ENCODE measurements around the gene SIRT1.

The SIRT1 gene

GRCh38 chr10:67878133-67878532 is 6.3 kb upstream of the SIRT1 start:
- no peak for TF ChIP-seq CTCF (IDR thresholded peaks at IDR 0.05; ENCODE audit: insufficient read depth, missing control alignments)
- FAIRE-seq (no peak), DNase-seq (ENCODE audit: insufficient read length, low spot score) (no peak)

GRCh38 chr10:67883710-67884312 is 645 bp upstream of the SIRT1 start:
- FAIRE-seq = no peak
- no peak for DNase-seq (ENCODE audit: insufficient read length, low spot score)
- no peak for TF ChIP-seq CTCF (IDR thresholded peaks at IDR 0.05; ENCODE audit: insufficient read depth, missing control alignments)

- DNase-seq (ENCODE audit: insufficient read length, low spot score) (peak; percentile 24), FAIRE-seq (no peak)
- no peak for TF ChIP-seq CTCF (IDR thresholded peaks at IDR 0.05; ENCODE audit: insufficient read depth, missing control alignments)
Observed at GRCh38 chr10:67884842-67885670, 600 bp downstream of the SIRT1 start.

GRCh38 chr10:67893637-67894036 is 9.2 kb downstream of the SIRT1 start:
- TF ChIP-seq CTCF (IDR thresholded peaks at IDR 0.05; ENCODE audit: insufficient read depth, missing control alignments) = no peak
- DNase-seq (ENCODE audit: insufficient read length, low spot score) (no peak), FAIRE-seq (no peak)

GRCh38 chr10:67903581-67903980 is 19.1 kb downstream of the SIRT1 start:
- TF ChIP-seq CTCF (IDR thresholded peaks at IDR 0.05; ENCODE audit: insufficient read depth, missing control alignments) = no peak
- FAIRE-seq = no peak
- DNase-seq (ENCODE audit: insufficient read length, low spot score) = no peak

- no peak for TF ChIP-seq CTCF (IDR thresholded peaks at IDR 0.05; ENCODE audit: insufficient read depth, missing control alignments)
- FAIRE-seq (no peak), DNase-seq (ENCODE audit: insufficient read length, low spot score) (no peak)
Observed at GRCh38 chr10:67912331-67912946, 28.0 kb downstream of the SIRT1 start.
